Activated naive CD8-positive, alpha-beta T cell treated with anti-CD3 and anti-CD28 coated beads, Interleukin-2, amount 50 U/mL, for 24 hours (primary cell): Measurements from ENCODE around the gene LYPLAL1.

Experiments
- ATAC-seq: fragments of 150-1000 bp; cut with Tn5 transposase; one replicate; pipeline ENCODE4 v1.10.0; 2021
- DNase-seq: peaks from one replicate; pipeline ENCODE4 v3.0.0; 2021
- H3K27ac Mint-ChIP-seq: one replicate; pipeline ENCODE4 v1.8.0; 2021; ENCODE audit warnings: mild to moderate bottlenecking, mixed read lengths
- H3K27me3 Mint-ChIP-seq: one replicate; pipeline ENCODE4 v1.8.0; 2021; ENCODE audit warnings: mixed read lengths
- H3K36me3 Mint-ChIP-seq: one replicate; pipeline ENCODE4 v1.8.0; 2021; ENCODE audit warnings: low read depth, mixed read lengths
- H3K4me1 Mint-ChIP-seq: one replicate; pipeline ENCODE4 v1.8.0; 2021; ENCODE audit warnings: mixed read lengths
- H3K4me3 Mint-ChIP-seq: one replicate; pipeline ENCODE4 v1.8.0; 2021; ENCODE audit warnings: mild to moderate bottlenecking, moderate library complexity, mixed read lengths
- H3K9me3 Mint-ChIP-seq: one replicate; pipeline ENCODE4 v1.8.0; 2021; ENCODE audit warnings: mixed read lengths

LYPLAL1 gene

DNA sequence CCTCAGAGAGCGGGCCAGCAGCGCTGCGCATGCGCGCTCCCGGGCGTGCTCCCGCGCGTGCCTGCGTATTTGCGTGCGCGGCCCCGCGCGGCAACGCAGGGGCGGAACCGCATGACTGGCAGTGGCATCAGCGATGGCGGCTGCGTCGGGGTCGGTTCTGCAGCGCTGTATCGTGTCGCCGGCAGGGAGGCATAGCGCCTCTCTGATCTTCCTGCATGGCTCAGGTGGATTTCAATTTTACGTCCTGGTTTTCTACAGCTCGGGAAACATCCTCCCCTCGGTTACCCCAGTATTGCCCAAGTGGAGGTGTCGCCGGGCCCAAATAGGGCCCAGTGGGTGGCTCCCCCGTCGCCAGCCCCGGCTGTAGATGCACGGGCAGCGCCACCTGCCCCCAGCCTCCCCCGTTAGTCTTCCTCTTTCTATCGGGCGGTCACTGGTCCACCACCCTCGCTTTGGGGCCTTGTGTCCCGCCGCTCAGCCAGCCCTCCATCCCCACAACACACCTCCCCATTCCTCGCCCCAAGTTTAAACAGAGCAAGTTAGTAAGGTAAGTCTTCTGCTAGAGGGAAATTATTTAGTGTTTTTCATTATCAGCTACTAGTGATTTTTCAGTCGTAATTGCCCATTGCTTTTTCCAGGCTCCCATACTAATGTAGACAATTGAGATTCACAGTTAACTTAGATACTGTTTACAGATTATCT, at the start of gene LYPLAL1:
TSS of gene LYPLAL1 (plus strand) at position 121 of the 702 bp plus-strand sequence. CDS start at position 134, 13 bp downstream.
- ATAC-seq = peak; percentile 90
- Mint-ChIP-seq H3K36me3 (peaks cover 6% of the 10 kb centered on the region), H3K4me3 (peak within 1 kb of the TSS; percentile 98), H3K9me3 (peaks cover 4% of the 10 kb centered on the region), H3K4me1 (peaks cover 53% of the 10 kb centered on the region), H3K27ac (peak within 1 kb of the TSS; percentile 97), H3K27me3 (no peaks in the 10 kb centered on the region)
- DNase-seq = peak; percentile 89

DNA sequence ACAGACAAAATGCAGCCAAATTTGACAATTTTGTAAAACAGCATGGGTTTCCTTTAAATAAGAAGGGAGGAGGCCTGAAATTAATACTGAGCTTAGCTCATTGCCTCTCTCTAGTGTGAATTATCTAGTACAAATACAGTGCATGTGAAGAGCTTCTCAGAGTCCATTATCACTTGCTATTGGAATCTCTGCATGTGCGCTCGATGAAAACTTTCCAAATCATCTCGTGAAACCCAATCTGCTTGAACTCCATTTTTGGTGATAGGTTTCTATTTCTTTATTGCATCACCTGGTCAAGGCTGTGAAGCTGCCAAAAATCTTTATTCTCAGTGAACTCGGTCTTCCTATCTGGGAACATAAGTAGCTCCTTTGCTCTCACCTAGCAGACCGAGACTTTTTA, 49.5 kb upstream of the LYPLAL1 start:
- Mint-ChIP-seq H3K27ac (no peak overlapping the region), H3K4me3 (no peak overlapping the region), H3K4me1 (no peaks in the 10 kb centered on the region), H3K9me3 (no peaks in the 10 kb centered on the region), H3K27me3 (no peaks in the 10 kb centered on the region), H3K36me3 (no peaks in the 10 kb centered on the region)
- DNase-seq (no peak), ATAC-seq (no peak)

DNA sequence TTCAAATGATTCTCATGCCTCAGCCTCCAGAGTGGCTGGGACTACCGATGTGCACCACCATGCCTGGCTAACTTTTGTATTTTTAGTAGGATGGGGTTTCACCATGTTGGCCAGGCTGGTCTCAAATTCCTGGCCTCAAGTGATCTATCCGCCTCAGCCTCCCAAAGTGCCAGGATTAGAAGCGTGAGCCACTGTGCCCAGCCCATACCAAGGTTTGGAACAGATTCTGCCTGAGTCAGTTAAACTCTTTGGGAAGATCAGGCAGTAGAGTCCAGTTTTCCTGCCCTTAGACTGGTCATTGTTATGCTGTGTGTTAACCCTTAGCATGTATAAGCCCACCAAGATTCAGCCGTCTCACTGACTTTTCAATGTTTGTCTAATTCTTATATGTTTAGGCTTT, 48.3 kb upstream of the LYPLAL1 start:
- Mint-ChIP-seq H3K27me3 (no peaks in the 10 kb centered on the region), H3K36me3 (no peaks in the 10 kb centered on the region), H3K9me3 (no peaks in the 10 kb centered on the region), H3K27ac (no peak overlapping the region), H3K4me1 (no peaks in the 10 kb centered on the region), H3K4me3 (no peak overlapping the region)
- DNase-seq (no peak), ATAC-seq (no peak)

DNA sequence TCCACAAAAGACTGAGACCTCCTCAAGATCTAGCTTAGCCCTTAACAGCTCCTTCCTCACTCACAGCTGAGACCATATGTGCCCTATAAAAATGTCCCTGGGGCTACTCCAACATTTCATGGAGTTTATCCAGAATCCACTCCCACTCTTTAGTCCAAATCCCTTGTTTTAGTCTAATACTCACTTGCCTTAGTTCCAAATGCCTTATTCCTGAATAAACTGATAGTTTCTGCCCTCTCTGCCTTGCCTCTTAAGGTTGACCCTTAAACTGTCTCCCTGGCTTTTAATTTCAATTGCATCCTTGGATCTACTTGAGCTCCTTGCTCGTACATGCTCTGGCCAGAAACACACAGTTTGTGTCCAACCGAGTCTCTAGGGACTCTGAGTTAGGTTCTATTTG, 47.3 kb upstream of the LYPLAL1 start:
- no peaks in the 10 kb centered on the region for H3K4me1 Mint-ChIP-seq
- H3K27me3 Mint-ChIP-seq = no peaks in the 10 kb centered on the region
- no peak overlapping the region for H3K4me3 Mint-ChIP-seq
- no peaks in the 10 kb centered on the region for H3K9me3 Mint-ChIP-seq
- no peak overlapping the region for H3K27ac Mint-ChIP-seq
- DNase-seq (no peak), ATAC-seq (no peak)
- H3K36me3 Mint-ChIP-seq = no peaks in the 10 kb centered on the region

DNA sequence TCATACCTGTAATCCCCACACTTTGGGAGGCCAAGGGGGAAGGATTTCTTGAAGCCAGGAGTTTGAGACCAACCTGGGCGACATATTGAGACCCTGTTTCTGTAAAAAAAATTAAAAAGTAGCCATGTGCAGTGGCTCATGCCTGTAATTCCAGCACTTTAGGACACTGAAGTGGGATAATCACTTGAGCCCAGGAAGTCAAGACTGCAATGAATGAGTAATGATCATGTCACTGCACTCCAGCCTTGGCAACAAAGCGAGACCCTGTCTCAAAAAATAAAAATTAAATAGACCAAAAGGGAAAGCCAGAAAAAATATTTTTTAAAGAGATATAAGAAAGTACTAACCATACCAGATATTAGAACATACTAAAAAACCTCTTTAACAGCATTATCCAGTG, 44.7 kb upstream of the LYPLAL1 start:
- Mint-ChIP-seq H3K36me3 (no peaks in the 10 kb centered on the region), H3K9me3 (no peaks in the 10 kb centered on the region), H3K4me1 (no peaks in the 10 kb centered on the region), H3K27ac (no peak overlapping the region), H3K27me3 (no peaks in the 10 kb centered on the region), H3K4me3 (no peak overlapping the region)
- DNase-seq = no peak
- ATAC-seq = no peak

DNA sequence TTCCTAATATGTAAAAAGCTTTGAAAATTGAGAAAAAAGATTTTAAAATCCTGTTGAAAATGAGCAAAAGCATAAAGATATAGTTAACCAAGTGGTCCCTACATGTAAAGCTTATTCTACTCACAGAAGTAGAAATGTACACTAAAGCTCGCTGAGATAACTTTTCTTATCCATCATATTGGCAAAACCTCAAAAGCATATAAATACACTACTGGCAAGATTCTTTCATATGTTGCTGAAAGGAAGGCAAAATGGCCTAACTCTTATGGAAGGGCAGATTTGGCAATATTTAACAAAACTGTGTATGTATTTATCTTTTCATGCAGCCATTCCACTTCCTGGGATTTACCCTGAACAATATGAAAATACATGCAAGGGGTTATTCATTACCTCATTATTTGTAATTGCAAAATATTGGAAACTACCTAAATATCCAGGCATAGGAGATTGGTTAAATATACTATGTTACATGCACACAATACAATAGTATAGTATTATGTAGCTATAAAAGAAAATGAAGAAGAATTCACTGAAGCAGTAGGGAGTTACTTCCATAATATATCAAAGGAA, 43.2 kb upstream of the LYPLAL1 start:
- H3K36me3 Mint-ChIP-seq = no peaks in the 10 kb centered on the region
- DNase-seq = no peak
- H3K27me3 Mint-ChIP-seq = peaks cover 2% of the 10 kb centered on the region
- no peaks in the 10 kb centered on the region for H3K4me1 Mint-ChIP-seq
- H3K27ac Mint-ChIP-seq = no peak overlapping the region
- H3K4me3 Mint-ChIP-seq = no peak overlapping the region
- peaks cover 5% of the 10 kb centered on the region for H3K9me3 Mint-ChIP-seq
- no peak for ATAC-seq

DNA sequence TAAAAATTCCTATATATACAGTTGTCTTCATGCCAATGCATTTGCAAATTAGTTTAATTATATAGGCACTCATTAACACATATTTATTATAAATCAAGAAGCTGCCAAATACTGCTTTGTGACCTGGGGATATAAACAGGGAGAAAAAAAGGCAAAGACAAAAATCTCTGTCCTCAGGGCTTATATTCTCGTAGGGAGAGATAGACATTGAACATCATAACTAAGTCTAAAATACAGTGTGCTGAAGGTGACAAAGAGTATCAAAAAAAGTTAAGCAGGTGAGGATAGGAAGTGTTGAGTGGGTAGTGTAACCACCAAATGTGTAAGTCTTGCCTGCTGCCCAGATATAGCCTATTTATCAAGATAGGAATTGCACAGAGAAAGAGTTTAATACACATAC, 40.7 kb upstream of the LYPLAL1 start:
- Mint-ChIP-seq H3K27me3 (peaks cover 2% of the 10 kb centered on the region), H3K9me3 (peaks cover 8% of the 10 kb centered on the region), H3K4me3 (no peak overlapping the region), H3K36me3 (no peaks in the 10 kb centered on the region), H3K27ac (no peak overlapping the region), H3K4me1 (no peaks in the 10 kb centered on the region)
- ATAC-seq (no peak), DNase-seq (no peak)

DNA sequence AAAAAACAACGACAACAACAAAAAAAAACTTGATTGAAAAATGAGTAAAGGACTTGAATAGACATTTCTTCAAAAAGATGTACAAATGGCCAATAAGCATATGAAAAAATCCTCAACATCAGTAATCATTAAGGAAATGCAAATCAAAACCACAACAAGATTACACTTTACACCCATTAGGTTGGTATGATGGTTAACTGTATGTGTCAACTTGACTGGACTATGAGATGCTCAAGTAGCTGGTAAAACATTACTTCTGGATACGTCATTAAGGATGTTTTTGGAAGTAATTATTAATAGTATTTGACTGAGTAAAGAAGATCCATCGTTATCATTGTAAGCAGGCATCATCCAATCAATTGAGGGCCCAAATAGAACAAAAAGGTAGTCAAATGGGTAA, 34.9 kb upstream of the LYPLAL1 start:
- Mint-ChIP-seq H3K4me1 (no peaks in the 10 kb centered on the region), H3K36me3 (no peaks in the 10 kb centered on the region), H3K4me3 (no peak overlapping the region), H3K27me3 (peaks cover 2% of the 10 kb centered on the region), H3K27ac (no peak overlapping the region), H3K9me3 (peaks cover 8% of the 10 kb centered on the region)
- DNase-seq (no peak), ATAC-seq (no peak)

DNA sequence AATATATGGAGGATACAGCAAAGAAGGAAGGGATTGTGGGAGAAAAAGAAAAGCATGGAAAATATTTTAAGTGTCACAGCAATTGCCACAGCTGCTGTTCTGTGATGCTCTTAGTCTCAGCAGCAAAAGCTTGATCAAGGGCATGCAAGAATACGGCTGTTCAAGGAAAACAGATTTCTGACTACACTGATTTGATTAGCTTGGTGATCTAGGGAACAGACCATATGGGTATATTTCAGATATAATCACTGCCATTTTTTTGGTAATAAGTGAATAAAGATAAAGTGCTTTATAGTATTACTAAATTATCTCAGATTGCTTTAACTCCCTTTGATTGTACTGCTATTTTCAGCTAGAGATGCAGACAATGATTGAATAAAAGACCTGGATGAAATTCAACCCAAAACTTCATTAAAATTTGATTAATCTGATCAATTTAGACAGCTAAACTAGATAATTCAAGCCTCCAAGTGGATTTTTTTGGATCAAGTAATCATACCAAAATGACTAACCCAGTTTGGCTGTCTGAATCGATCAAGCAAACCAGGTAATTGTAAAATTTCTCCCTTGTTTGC, 33.3 kb upstream of the LYPLAL1 start:
- Mint-ChIP-seq H3K4me1 (no peaks in the 10 kb centered on the region), H3K9me3 (peaks cover 3% of the 10 kb centered on the region), H3K27ac (no peak overlapping the region), H3K27me3 (no peaks in the 10 kb centered on the region), H3K4me3 (no peak overlapping the region), H3K36me3 (no peaks in the 10 kb centered on the region)
- DNase-seq = no peak
- no peak for ATAC-seq

DNA sequence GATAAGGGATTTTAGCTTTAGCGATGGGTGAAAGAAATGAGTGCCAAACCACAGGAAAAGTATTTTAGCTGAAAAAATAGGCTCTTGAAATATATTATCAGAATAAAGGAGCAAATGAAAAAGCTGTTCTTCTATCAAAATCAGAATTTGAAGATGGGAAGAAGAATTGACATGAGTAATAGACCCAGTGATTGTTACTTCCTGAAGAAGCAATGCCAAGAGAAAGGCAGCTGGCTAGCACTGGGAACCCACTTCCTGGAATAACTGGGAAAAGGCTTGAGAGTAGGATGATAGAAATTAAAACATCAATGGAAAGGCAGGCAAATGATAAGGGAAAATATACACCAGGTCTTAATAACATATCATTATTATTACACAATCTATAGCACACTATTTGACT, 29.9 kb upstream of the LYPLAL1 start:
- no peak overlapping the region for H3K4me3 Mint-ChIP-seq
- no peaks in the 10 kb centered on the region for H3K9me3 Mint-ChIP-seq
- no peak for ATAC-seq
- H3K36me3 Mint-ChIP-seq = no peaks in the 10 kb centered on the region
- no peak for DNase-seq
- no peaks in the 10 kb centered on the region for H3K4me1 Mint-ChIP-seq
- H3K27ac Mint-ChIP-seq = no peak overlapping the region
- no peaks in the 10 kb centered on the region for H3K27me3 Mint-ChIP-seq

DNA sequence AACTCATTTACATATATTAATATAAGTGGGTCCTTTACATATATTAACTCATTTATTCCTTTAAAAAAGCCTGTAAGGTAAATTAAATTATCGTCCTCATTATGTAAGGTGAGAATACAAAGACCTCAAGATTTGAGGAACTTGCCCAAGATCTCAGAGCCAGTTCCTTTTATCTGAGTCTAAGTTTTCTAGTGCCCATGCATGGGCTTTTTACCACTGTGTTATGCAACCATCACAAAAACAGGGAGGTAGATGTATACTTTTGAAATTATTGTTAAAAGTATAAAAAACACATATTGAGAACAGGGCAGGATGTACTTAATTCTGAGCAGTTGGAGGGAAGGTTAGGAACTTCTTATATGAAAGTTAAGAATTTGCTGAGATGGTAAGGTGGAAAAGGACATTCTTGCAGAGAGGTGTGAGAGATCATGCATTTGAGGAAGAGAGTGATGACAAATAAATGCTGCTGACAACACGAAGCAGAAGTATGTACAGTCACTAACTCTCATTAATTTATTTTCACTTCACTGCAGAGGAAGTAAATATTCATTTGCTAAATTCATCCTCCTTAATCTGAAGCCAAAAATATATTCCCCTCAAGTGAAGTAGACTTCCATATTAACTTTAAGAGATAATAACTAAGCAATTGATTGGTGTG, 28.9 kb upstream of the LYPLAL1 start:
- Mint-ChIP-seq H3K4me1 (no peaks in the 10 kb centered on the region), H3K4me3 (no peak overlapping the region), H3K36me3 (no peaks in the 10 kb centered on the region), H3K9me3 (no peaks in the 10 kb centered on the region), H3K27ac (no peak overlapping the region), H3K27me3 (no peaks in the 10 kb centered on the region)
- ATAC-seq = no peak
- no peak for DNase-seq

DNA sequence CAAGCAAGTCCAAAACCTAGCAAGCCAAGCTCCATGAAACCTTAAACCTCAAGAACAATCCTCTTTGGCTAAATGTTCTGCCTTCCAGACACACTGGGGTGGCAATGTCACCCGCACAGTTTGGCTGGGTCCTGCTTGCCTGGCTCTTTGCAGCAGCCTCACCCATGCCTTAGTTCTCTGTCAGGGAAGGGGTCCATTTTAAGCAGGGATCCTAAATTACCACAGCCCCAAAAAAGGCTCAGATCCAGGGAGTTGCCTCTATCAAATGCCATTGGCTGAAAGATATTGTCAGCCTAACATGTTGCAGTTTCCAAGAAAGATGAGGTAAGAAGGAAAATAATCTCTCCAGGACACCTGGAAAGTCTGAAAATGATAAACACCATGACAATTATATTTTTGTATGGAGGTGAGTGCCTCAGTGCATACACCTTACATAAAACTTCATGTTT, 26.1 kb upstream of the LYPLAL1 start:
- DNase-seq (no peak), ATAC-seq (no peak)
- H3K27ac Mint-ChIP-seq = no peak overlapping the region
- H3K4me3 Mint-ChIP-seq = no peak overlapping the region
- H3K36me3 Mint-ChIP-seq = no peaks in the 10 kb centered on the region
- H3K27me3 Mint-ChIP-seq = peaks cover 5% of the 10 kb centered on the region
- H3K9me3 Mint-ChIP-seq = no peaks in the 10 kb centered on the region
- no peaks in the 10 kb centered on the region for H3K4me1 Mint-ChIP-seq

DNA sequence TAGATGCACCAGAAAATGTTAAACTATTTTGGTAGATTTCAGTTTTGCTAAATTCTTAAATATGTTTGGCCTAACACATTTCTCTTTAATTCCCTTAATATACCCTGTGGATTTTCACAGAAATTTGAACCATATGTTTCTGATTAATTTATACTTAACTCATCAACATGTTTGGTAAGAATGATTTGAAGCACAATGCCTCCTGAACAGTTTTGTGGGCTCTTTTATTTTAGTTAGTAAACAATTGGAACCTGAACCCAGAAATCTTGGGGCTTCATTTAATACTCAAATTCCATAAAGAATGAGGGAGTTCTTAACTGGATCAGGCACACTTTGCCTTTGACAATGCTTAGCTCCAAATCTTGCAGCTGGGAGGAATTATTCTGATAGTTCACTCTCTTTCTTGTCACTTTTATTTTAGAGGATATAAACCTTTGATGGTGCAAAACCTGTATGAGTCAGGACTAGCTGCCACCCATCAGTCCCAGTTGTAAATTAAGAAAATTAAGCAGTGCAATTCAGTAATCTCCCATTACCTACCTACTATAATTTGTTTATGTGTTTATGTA, 24.6 kb upstream of the LYPLAL1 start:
- no peaks in the 10 kb centered on the region for H3K4me1 Mint-ChIP-seq
- ATAC-seq = no peak

DNA sequence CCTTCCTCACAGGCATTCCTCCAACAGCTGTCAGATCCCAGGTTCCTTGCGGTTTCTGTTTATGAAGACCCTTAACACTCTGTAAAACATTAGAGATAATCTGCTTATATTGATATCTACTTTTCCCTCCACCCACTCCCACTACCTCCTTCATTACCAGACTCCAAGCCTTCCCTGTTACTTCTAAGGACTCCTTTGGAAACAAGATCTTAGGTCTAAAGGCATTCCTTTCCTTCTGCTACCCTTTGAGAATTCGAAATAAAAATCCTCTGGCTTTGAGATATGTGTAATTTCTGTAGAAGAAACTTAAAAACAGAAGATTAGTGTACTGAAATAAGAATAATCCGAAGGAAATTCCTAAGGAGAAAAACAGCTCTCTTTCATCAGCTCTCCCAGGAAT, 23.7 kb upstream of the LYPLAL1 start:
- H3K36me3 Mint-ChIP-seq = no peaks in the 10 kb centered on the region
- ATAC-seq (no peak), DNase-seq (no peak)
- H3K4me3 Mint-ChIP-seq = no peak overlapping the region
- no peak overlapping the region for H3K27ac Mint-ChIP-seq
- H3K9me3 Mint-ChIP-seq = no peaks in the 10 kb centered on the region
- H3K4me1 Mint-ChIP-seq = no peaks in the 10 kb centered on the region
- H3K27me3 Mint-ChIP-seq = peaks cover 13% of the 10 kb centered on the region

More for the DNA sequence above, 24.6 kb upstream of the LYPLAL1 start:
- H3K4me3 Mint-ChIP-seq = no peak overlapping the region
- peaks cover 13% of the 10 kb centered on the region for H3K27me3 Mint-ChIP-seq
- no peaks in the 10 kb centered on the region for H3K36me3 Mint-ChIP-seq
- H3K9me3 Mint-ChIP-seq = no peaks in the 10 kb centered on the region
- no peak overlapping the region for H3K27ac Mint-ChIP-seq
- DNase-seq = no peak

DNA sequence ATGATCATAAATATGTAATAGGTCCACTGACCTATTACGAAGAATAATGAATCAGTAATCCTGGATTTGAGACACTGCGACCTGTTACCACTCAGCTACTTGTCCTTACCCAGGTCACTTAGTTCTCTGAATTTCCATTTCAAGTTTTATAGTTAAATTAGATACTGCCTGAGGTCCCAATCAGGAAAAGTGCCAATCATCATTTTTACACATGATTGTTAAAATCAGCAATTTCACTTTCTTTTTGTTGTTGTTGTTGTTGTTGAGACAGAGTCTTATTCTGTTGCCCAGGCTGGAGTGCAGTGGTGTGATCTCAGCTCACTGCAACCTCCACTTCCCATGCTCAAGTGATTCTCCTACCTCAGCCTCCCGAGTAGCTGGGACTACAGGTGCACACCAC, 22.8 kb upstream of the LYPLAL1 start:
- no peak for ATAC-seq
- Mint-ChIP-seq H3K9me3 (no peaks in the 10 kb centered on the region), H3K27ac (no peak overlapping the region), H3K36me3 (no peaks in the 10 kb centered on the region), H3K4me1 (no peaks in the 10 kb centered on the region), H3K27me3 (peaks cover 13% of the 10 kb centered on the region), H3K4me3 (no peak overlapping the region)
- no peak for DNase-seq
